Nephron progenitor cell (in vitro differentiated cells): ENCODE data around the gene CRTC1.

Experiments used
- DNase-seq: peaks from one replicate; pipeline ENCODE4 v3.0.0; 2021
- H3K27ac Mint-ChIP-seq: 2 replicates; pipeline ENCODE4 v1.8.0; 2021; ENCODE audit warnings: mild to moderate bottlenecking, moderate library complexity, mixed read lengths
- H3K27me3 Mint-ChIP-seq: 2 replicates; pipeline ENCODE4 v1.8.0; 2021; ENCODE audit warnings: mild to moderate bottlenecking, low read depth, mixed read lengths; ENCODE audit not compliant: poor library complexity
- H3K36me3 Mint-ChIP-seq: 2 replicates; pipeline ENCODE4 v1.8.0; 2021; ENCODE audit warnings: low read depth, mixed read lengths
- H3K4me1 Mint-ChIP-seq: 2 replicates; pipeline ENCODE4 v1.8.0; 2021; ENCODE audit warnings: mixed read lengths
- H3K4me3 Mint-ChIP-seq: 2 replicates; pipeline ENCODE4 v1.8.0; 2021; ENCODE audit warnings: mild to moderate bottlenecking, moderate library complexity, mixed read lengths
- H3K9me3 Mint-ChIP-seq: 2 replicates; pipeline ENCODE4 v1.8.0; 2021; ENCODE audit warnings: mild to moderate bottlenecking, moderate library complexity, mixed read lengths
- CTCF ChIP-seq: fragments of 200-600 bp; sonication (generic); IDR thresholded peaks from 2 replicates; pipeline ENCODE4 v1.5.0; 2021; ENCODE audit warnings: antibody characterized with exemption

CRTC1 gene

GRCh38 chr19:18800079-18800478 lies 116.6 kb downstream of the CRTC1 start:
- H3K27ac Mint-ChIP-seq: no peak overlapping the region
- no peaks in the 10 kb centered on the region for H3K36me3 Mint-ChIP-seq

DNA sequence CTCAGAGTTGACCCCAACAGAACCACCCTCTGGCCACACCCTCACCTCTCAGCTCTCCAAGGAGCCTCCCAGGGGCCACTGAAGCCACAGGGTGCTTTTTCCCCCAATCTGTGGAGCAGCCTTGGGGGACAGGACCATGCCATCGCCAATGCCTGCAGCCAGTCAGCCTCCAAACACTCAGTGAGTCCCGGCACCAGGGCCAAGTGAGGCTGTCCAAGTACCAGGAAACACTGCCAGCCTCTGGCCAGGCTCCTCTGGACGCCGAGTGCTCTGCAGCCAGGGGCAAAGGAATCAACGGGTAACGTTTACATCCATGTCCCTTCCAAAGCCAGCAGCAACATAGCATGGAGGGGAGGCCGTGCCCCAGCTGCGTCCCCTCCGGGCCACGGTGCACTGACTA lies 117.2 kb downstream of the CRTC1 start:
- DNase-seq: no peak
- Mint-ChIP-seq H3K27me3 (peaks cover 22% of the 10 kb centered on the region), H3K36me3 (no peaks in the 10 kb centered on the region), H3K4me3 (no peak overlapping the region), H3K27ac (no peak overlapping the region), H3K4me1 (peaks cover 22% of the 10 kb centered on the region), H3K9me3 (no peaks in the 10 kb centered on the region)
- no peak for TF ChIP-seq CTCF

More at GRCh38 chr19:18800079-18800478, 116.6 kb downstream of the CRTC1 start:
- no peak for DNase-seq
- H3K9me3 Mint-ChIP-seq: no peaks in the 10 kb centered on the region
- TF ChIP-seq CTCF: no peak
- peaks cover 20% of the 10 kb centered on the region for H3K4me1 Mint-ChIP-seq
- no peak overlapping the region for H3K4me3 Mint-ChIP-seq
- peaks cover 28% of the 10 kb centered on the region for H3K27me3 Mint-ChIP-seq

- TF ChIP-seq CTCF: no peak
- H3K27me3 Mint-ChIP-seq: peaks cover 9% of the 10 kb centered on the region
- no peak for DNase-seq
- H3K4me1 Mint-ChIP-seq: peaks cover 21% of the 10 kb centered on the region
- no peaks in the 10 kb centered on the region for H3K36me3 Mint-ChIP-seq
- no peaks in the 10 kb centered on the region for H3K9me3 Mint-ChIP-seq
- H3K4me3 Mint-ChIP-seq: no peak overlapping the region
- no peak overlapping the region for H3K27ac Mint-ChIP-seq
Measured at GRCh38 chr19:18802354-18802753, 118.9 kb downstream of the CRTC1 start.

DNA sequence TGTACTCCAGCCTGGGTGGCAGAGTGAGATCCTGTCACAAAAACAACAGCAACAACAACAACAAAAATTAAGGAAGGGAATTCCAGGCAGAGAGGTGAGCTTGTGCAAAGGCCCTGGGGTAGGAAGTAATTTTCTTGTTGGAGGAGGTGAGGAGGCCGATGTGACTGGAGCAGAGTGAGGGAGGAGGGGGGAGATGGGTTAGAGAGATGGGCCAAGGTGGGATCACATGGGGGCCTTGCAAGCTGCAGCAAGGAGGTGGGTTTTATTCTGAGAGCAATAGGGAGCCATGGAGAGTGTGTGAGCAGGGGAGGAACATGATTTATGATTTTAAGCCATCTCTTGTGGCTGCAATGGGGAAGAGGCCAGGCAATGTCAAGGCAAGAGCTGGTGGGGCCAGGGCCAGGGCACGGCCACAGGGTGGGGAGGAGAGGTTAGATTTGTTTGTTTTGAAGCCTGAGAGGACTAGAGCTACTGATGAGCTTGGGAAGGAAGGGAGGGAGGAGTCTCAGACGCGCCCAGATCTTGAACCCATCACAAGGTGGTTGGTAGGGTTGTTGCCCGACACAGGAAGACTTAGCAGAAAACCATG lies 120.2 kb downstream of the CRTC1 start:
- H3K4me1 Mint-ChIP-seq: peaks cover 20% of the 10 kb centered on the region
- no peak overlapping the region for H3K4me3 Mint-ChIP-seq
- peaks cover 4% of the 10 kb centered on the region for H3K27me3 Mint-ChIP-seq
- no peaks in the 10 kb centered on the region for H3K36me3 Mint-ChIP-seq
- no peak for TF ChIP-seq CTCF
- no peak for DNase-seq
- no peaks in the 10 kb centered on the region for H3K9me3 Mint-ChIP-seq
- no peak overlapping the region for H3K27ac Mint-ChIP-seq

GRCh38 chr19:18804139-18804601 lies 120.7 kb downstream of the CRTC1 start:
- no peak overlapping the region for H3K4me3 Mint-ChIP-seq
- no peak for DNase-seq
- no peaks in the 10 kb centered on the region for H3K36me3 Mint-ChIP-seq
- peaks cover 7% of the 10 kb centered on the region for H3K27me3 Mint-ChIP-seq
- no peaks in the 10 kb centered on the region for H3K9me3 Mint-ChIP-seq
- no peak overlapping the region for H3K27ac Mint-ChIP-seq
- no peak for TF ChIP-seq CTCF
- H3K4me1 Mint-ChIP-seq: peaks cover 20% of the 10 kb centered on the region

GRCh38 chr19:18804643-18805042 lies 121.2 kb downstream of the CRTC1 start:
- no peak overlapping the region for H3K4me3 Mint-ChIP-seq
- DNase-seq: no peak
- peaks cover 20% of the 10 kb centered on the region for H3K4me1 Mint-ChIP-seq
- peaks cover 10% of the 10 kb centered on the region for H3K27me3 Mint-ChIP-seq
- TF ChIP-seq CTCF: no peak
- no peaks in the 10 kb centered on the region for H3K36me3 Mint-ChIP-seq
- H3K9me3 Mint-ChIP-seq: no peaks in the 10 kb centered on the region
- no peak overlapping the region for H3K27ac Mint-ChIP-seq
